Mesendoderm (in vitro differentiated cells): ENCODE results near the gene CDH16.

ENCODE experiments used
- DNase-seq: peaks from one replicate; pipeline ENCODE4 v3.0.0; 2013
- H2AK5ac ChIP-seq: 2 replicates; pipeline ENCODE4 v1.6.1; 2013; ENCODE audit warnings: low read length, inconsistent platforms
- H2BK120ac ChIP-seq: 2 replicates; pipeline ENCODE4 v1.6.1; 2013; ENCODE audit warnings: low read depth, mild to moderate bottlenecking, low read length, moderate library complexity, mixed read lengths
- H2BK15ac ChIP-seq: replicated peaks from 2 replicates; pipeline ENCODE4 v1.6.1; 2013; ENCODE audit warnings: low read depth, mild to moderate bottlenecking, moderate library complexity
- H2BK5ac ChIP-seq: 2 replicates; pipeline ENCODE4 v1.6.1; 2013; ENCODE audit warnings: low read length, inconsistent platforms
- H3K18ac ChIP-seq: 2 replicates; pipeline ENCODE4 v1.6.1; 2013; ENCODE audit warnings: mild to moderate bottlenecking, low read length, mixed read lengths
- H3K23ac ChIP-seq: one replicate; pipeline ENCODE4 v1.6.1; 2013; ENCODE audit warnings: low read length
- H3K27ac ChIP-seq: 2 replicates; pipeline ENCODE4 v1.5.1; 2013; ENCODE audit warnings: low read depth, mild to moderate bottlenecking, inconsistent platforms, low read length, moderate library complexity
- H3K27me3 ChIP-seq: 2 replicates; pipeline ENCODE4 v1.6.1; 2013; ENCODE audit warnings: low read length, control low read depth, mild to moderate bottlenecking, inconsistent platforms; ENCODE audit not compliant: insufficient read depth, poor library complexity
- H3K36me3 ChIP-seq: 2 replicates; pipeline ENCODE4 v1.6.1; 2013; ENCODE audit warnings: low read length, inconsistent platforms; ENCODE audit not compliant: control insufficient read depth, insufficient read depth
- H3K4ac ChIP-seq: one replicate; pipeline ENCODE4 v1.6.1; 2013; ENCODE audit warnings: low read depth, mild to moderate bottlenecking, low read length, moderate library complexity
- H3K4me1 ChIP-seq: 2 replicates; pipeline ENCODE4 v1.6.1; 2013; ENCODE audit warnings: low read depth, low read length, inconsistent platforms; ENCODE audit not compliant: control insufficient read depth
- H3K4me2 ChIP-seq: 2 replicates; pipeline ENCODE4 v1.6.1; 2013; ENCODE audit warnings: low read length
- H3K4me3 ChIP-seq: 2 replicates; pipeline ENCODE4 v1.5.1; 2013; ENCODE audit warnings: mild to moderate bottlenecking, low read length
- H3K56ac ChIP-seq: one replicate; pipeline ENCODE4 v1.6.1; 2013; ENCODE audit warnings: low read length
- H3K79me1 ChIP-seq: 2 replicates; pipeline ENCODE4 v1.6.1; 2013; ENCODE audit warnings: low read length, inconsistent platforms
- H3K79me2 ChIP-seq: 2 replicates; pipeline ENCODE4 v1.6.1; 2013; ENCODE audit warnings: mild to moderate bottlenecking, low read length; ENCODE audit not compliant: control insufficient read depth, insufficient read depth
- H3K9ac ChIP-seq: 2 replicates; pipeline ENCODE4 v1.6.1; 2013; ENCODE audit warnings: low read length, inconsistent platforms
- H4K5ac ChIP-seq: one replicate; pipeline ENCODE4 v1.6.1; 2013; ENCODE audit warnings: low read length
- H4K8ac ChIP-seq: one replicate; pipeline ENCODE4 v1.6.1; 2013; ENCODE audit warnings: low read depth, mild to moderate bottlenecking, control low read depth, low read length, moderate library complexity
- WGBS: extraction: QIAGEN DNeasy Blood & Tissue Kit; methylation state at CpG from one replicate; pipeline ENCODE4 v1.1.7; 2013; ENCODE audit warnings: low lambda C conversion rate, missing lambda C conversion rate; ENCODE audit not compliant: insufficient coverage; ENCODE audit errors: extremely low coverage; 5-methylcytosine and 5-hydroxymethylcytosine counted together

The CDH16 gene

GRCh38 chr16:66930189-66930588, 11.5 kb upstream of the CDH16 start:
- Histone ChIP-seq H3K79me1 (peaks cover 6% of the 10 kb centered on the region), H3K79me2 (no peaks in the 10 kb centered on the region), H2BK15ac (no peak overlapping the region), H4K5ac (no peak overlapping the region), H2BK5ac (no peak overlapping the region), H3K18ac (no peak overlapping the region), H3K4me3 (no peak overlapping the region), H3K4ac (no peak overlapping the region), H2BK120ac (no peak overlapping the region), H4K8ac (no peak overlapping the region), H3K27ac (no peak overlapping the region), H3K56ac (no peak overlapping the region), H2AK5ac (no peak overlapping the region), H3K23ac (no peak overlapping the region), H3K4me1 (peaks cover 5% of the 10 kb centered on the region), H3K27me3 (peaks cover 15% of the 10 kb centered on the region), H3K36me3 (no peaks in the 10 kb centered on the region), H3K4me2 (no peak overlapping the region), H3K9ac (no peak overlapping the region)
- WGBS = no CpG with 5 or more reads among the region's 4 CpGs
- DNase-seq = no peak

- Histone ChIP-seq H3K56ac (no peak overlapping the region), H3K18ac (no peak overlapping the region)
- DNase-seq = peak; percentile 42
Measured at GRCh38 chr16:66928702-66929388, 10.2 kb upstream of the CDH16 start.

GRCh38 chr16:66927918-66928649, 9.4 kb upstream of the CDH16 start:
- no peaks in the 10 kb centered on the region for H3K36me3 ChIP-seq
- H3K4ac ChIP-seq = no peak overlapping the region
- H4K8ac ChIP-seq = no peak overlapping the region
- H2BK5ac ChIP-seq = no peak overlapping the region
- no peaks in the 10 kb centered on the region for H3K4me1 ChIP-seq
- no CpG with 5 or more reads among the region's 8 CpGs for WGBS
- H3K23ac ChIP-seq = no peak overlapping the region
- H3K4me2 ChIP-seq = no peak overlapping the region
- H3K9ac ChIP-seq = no peak overlapping the region
- H2BK15ac ChIP-seq = no peak overlapping the region
- H4K5ac ChIP-seq = no peak overlapping the region
- no peak overlapping the region for H2AK5ac ChIP-seq
- H3K27ac ChIP-seq = no peak overlapping the region
- no peaks in the 10 kb centered on the region for H3K79me2 ChIP-seq
- no peak overlapping the region for H3K18ac ChIP-seq
- H3K56ac ChIP-seq = no peak overlapping the region
- no peak overlapping the region for H3K4me3 ChIP-seq
- no peaks in the 10 kb centered on the region for H3K79me1 ChIP-seq
- peaks cover 18% of the 10 kb centered on the region for H3K27me3 ChIP-seq
- DNase-seq = no peak
- no peak overlapping the region for H2BK120ac ChIP-seq

More at GRCh38 chr16:66928702-66929388, 10.2 kb upstream of the CDH16 start:
- H2AK5ac ChIP-seq = no peak overlapping the region
- no peak overlapping the region for H3K27ac ChIP-seq
- H3K9ac ChIP-seq = no peak overlapping the region
- H3K4me2 ChIP-seq = no peak overlapping the region
- WGBS = no CpG with 5 or more reads among the region's 10 CpGs
- no peak overlapping the region for H2BK15ac ChIP-seq
- no peak overlapping the region for H3K4ac ChIP-seq
- no peaks in the 10 kb centered on the region for H3K36me3 ChIP-seq
- H4K8ac ChIP-seq = no peak overlapping the region
- no peak overlapping the region for H3K4me3 ChIP-seq
- no peak overlapping the region for H2BK120ac ChIP-seq
- peaks cover 5% of the 10 kb centered on the region for H3K4me1 ChIP-seq
- H3K79me2 ChIP-seq = no peaks in the 10 kb centered on the region
- H3K23ac ChIP-seq = no peak overlapping the region
- peaks cover 18% of the 10 kb centered on the region for H3K27me3 ChIP-seq
- H3K79me1 ChIP-seq = peaks cover 6% of the 10 kb centered on the region
- H4K5ac ChIP-seq = no peak overlapping the region
- H2BK5ac ChIP-seq = no peak overlapping the region

DNA sequence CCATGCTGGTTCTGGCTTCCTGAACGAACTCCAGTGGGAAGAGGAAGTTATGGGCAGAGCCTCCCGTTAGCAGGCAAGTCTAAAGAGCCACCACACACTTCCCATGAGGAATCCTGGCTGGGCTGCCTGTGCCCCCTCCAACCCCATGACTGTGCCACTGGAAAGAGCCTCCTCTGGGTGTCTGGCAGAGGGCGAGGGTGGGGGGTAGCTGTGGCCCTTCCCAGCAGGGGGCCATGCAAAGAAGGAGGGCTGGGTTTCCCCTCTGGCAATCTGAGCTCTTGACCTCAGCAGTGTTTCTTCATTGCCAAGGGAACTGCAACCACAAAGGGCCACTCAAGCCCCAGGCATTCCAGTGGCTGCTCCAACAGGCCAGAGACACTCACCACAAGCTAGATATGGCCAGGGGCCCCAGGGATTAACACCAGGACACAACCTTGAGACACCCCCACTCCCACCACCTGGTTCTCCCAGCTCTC, 8.3 kb upstream of the CDH16 start:
- no peak overlapping the region for H3K4me2 ChIP-seq
- H3K4ac ChIP-seq = no peak overlapping the region
- no peak overlapping the region for H3K18ac ChIP-seq
- no CpG with 5 or more reads among the region's 3 CpGs for WGBS
- no peaks in the 10 kb centered on the region for H3K79me1 ChIP-seq
- no peaks in the 10 kb centered on the region for H3K36me3 ChIP-seq
- no peak overlapping the region for H3K9ac ChIP-seq
- H2BK15ac ChIP-seq = no peak overlapping the region
- H2BK120ac ChIP-seq = no peak overlapping the region
- peaks cover 18% of the 10 kb centered on the region for H3K27me3 ChIP-seq
- H3K79me2 ChIP-seq = no peaks in the 10 kb centered on the region
- no peak overlapping the region for H3K4me3 ChIP-seq
- peak; percentile 87 for DNase-seq
- H2BK5ac ChIP-seq = no peak overlapping the region
- H3K4me1 ChIP-seq = no peaks in the 10 kb centered on the region
- H2AK5ac ChIP-seq = no peak overlapping the region
- no peak overlapping the region for H3K23ac ChIP-seq
- no peak overlapping the region for H3K56ac ChIP-seq
- no peak overlapping the region for H4K8ac ChIP-seq
- H4K5ac ChIP-seq = no peak overlapping the region
- no peak overlapping the region for H3K27ac ChIP-seq

DNA sequence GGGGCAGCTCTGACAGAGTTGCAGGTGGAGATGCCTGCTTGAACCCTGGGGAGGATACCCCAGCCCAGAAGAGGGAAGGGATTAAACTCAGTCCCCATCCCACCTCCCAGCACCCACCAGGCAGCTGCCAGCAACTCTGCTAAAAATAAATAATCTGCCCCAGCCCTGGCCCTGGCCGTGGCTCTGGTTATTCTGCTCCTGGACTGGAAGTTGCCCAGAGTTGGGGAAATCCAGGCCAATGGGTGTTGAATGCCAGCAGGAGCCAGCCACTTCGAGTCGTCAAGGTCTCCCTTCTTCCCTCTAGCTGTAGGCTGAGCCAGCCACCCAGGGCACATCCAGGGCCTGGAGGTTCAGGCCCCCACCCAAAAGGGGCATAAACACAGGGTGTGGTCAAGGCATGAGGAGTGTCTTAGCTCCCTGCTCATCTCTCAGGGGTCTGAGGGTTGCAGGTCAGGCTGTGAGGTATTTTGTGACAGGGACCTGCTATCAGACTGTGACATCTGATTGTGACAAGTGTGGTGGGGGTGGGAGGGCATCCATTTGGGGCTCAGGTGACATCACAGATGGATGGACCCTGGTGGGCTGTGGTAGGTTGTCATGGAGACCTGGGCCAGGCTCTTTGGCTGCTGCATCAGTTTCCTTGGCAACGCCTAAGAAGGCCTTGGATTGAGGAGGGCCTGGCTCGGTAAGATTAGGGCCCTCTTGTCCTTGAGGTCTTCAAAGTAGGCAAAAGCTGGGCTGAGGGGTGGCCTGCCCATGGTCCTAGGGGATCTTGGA, 7.7 kb upstream of the CDH16 start:
- Histone ChIP-seq H2BK120ac (no peak overlapping the region), H3K27me3 (peaks cover 18% of the 10 kb centered on the region), H3K36me3 (no peaks in the 10 kb centered on the region), H2AK5ac (no peak overlapping the region), H3K9ac (no peak overlapping the region), H3K4me3 (no peak overlapping the region), H3K4ac (no peak overlapping the region), H3K18ac (no peak overlapping the region), H2BK15ac (no peak overlapping the region), H3K79me1 (no peaks in the 10 kb centered on the region), H2BK5ac (no peak overlapping the region), H4K5ac (no peak overlapping the region), H3K4me2 (no peak overlapping the region), H3K27ac (no peak overlapping the region), H3K56ac (no peak overlapping the region), H3K4me1 (no peaks in the 10 kb centered on the region), H4K8ac (no peak overlapping the region), H3K23ac (no peak overlapping the region), H3K79me2 (no peaks in the 10 kb centered on the region)
- no CpG with 5 or more reads among the region's 5 CpGs for WGBS
- DNase-seq = peak; percentile 30
